ENCODE data around the gene ARL4C.

The ARL4C gene

GRCh38 chr2:234496835-234497593 lies at the start of gene ARL4C:
Gene ARL4C (minus strand): TSS chr2:234497081. CDS start chr2:234496586, 495 bp downstream.
- no peak for DNase-seq

- peak; percentile 37 for DNase-seq
Observed at GRCh38 chr2:234544659-234545611, 48.1 kb upstream of the ARL4C start.

GRCh38 chr2:234542742-234543141 lies 45.9 kb upstream of the ARL4C start:
- DNase-seq, result no peak

- no peak for DNase-seq
Observed at GRCh38 chr2:234537929-234538328, 41.0 kb upstream of the ARL4C start.

- no peak for DNase-seq
Observed at GRCh38 chr2:234536178-234536965, 39.5 kb upstream of the ARL4C start.

GRCh38 chr2:234535464-234535863 lies 38.6 kb upstream of the ARL4C start:
- no peak for DNase-seq

- no peak for DNase-seq
Observed at GRCh38 chr2:234534515-234534914, 37.6 kb upstream of the ARL4C start.

GRCh38 chr2:234533626-234534025 lies 36.7 kb upstream of the ARL4C start:
- DNase-seq, result peak; percentile 79

GRCh38 chr2:234528410-234529148 lies 31.7 kb upstream of the ARL4C start:
- DNase-seq, result no peak

GRCh38 chr2:234526711-234527110 lies 29.8 kb upstream of the ARL4C start:
- no peak for DNase-seq

GRCh38 chr2:234521536-234521935 lies 24.7 kb upstream of the ARL4C start:
- DNase-seq, result no peak

- no peak for DNase-seq
Observed at GRCh38 chr2:234518986-234519642, 22.2 kb upstream of the ARL4C start.

- DNase-seq, result no peak
Observed at GRCh38 chr2:234517971-234518370, 21.1 kb upstream of the ARL4C start.

GRCh38 chr2:234514873-234515638 lies 18.2 kb upstream of the ARL4C start:
- DNase-seq, result no peak

GRCh38 chr2:234514099-234514498 lies 17.2 kb upstream of the ARL4C start:
- no peak for DNase-seq

- DNase-seq, result peak; percentile 73
Observed at GRCh38 chr2:234512884-234513669, 16.2 kb upstream of the ARL4C start.

GRCh38 chr2:234502919-234503285 lies 6.0 kb upstream of the ARL4C start:
- no peak for DNase-seq

GRCh38 chr2:234502285-234502918 lies 5.5 kb upstream of the ARL4C start:
- DNase-seq, result no peak

- DNase-seq, result no peak
Observed at GRCh38 chr2:234500394-234501006, 3.6 kb upstream of the ARL4C start.
